ENCODE measurements around the gene PDS5B. TPM values are rescaled to one million over a fixed set of nuclear protein-coding genes. Genes with fewer than 3 reads are reported as not detected.
A peak's percentile ranks its signal among the peaks of the same experiment; 100 is the strongest.

Gene PDS5B
- total and polyA plus RNA-seq, 2 of the 8 experiments (the other 6 are each of a cell fraction or from before 2014, with no cell fraction given) = 5.5 to 54.6 TPM

DNA sequence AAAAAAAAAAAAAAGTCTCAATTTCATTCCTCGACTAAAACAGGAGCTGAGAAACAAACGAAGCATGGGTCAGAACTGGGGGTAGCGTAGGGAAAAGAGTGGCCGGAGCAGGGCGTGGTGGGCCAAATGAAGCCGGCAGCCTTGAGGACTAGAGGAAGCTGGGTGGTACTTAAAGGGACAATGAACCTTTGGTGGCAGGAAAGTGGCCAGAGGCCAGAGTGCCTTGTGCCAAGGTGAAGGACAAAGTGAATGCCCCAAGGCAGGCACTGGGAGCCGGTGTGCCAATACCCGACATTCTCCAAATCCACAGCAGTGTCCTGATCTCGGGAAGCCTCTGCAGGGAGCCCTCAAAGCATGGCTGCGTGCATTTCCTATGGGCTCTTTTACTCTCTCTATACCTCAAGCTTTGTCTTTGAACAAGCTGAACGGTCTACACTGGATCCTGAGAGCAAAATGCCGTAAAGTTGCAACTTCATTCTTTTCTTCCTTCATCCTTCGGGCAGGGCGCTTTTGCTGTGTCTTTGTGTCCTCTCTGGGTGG is 235.0 kb downstream of the PDS5B start:
- H2BK20ac ChIP-seq (ENCODE audit: low read length) = no peak overlapping the region
- H3K79me1 ChIP-seq (ENCODE audit: low read depth, low read length) = no peaks in the 10 kb centered on the region
- no peak overlapping the region for H3K23ac ChIP-seq (ENCODE audit: insufficient read length)
- H2AK5ac ChIP-seq (ENCODE audit: low read depth, low read length) = no peak overlapping the region
- H3K9ac ChIP-seq (replicated peaks in 1 of 4; ENCODE audit: extremely low read depth in 1 of 4, low read depth in 3 of 4, low read length in 3 of 4) = no peak overlapping the region
- peaks cover 0 to 5% (median 2%) of the 10 kb centered on the region in 4 experiments; a peak in 2 of 7 replicates for H3K4me1 ChIP-seq (replicated peaks in 1 of 4; ENCODE audit: control insufficient read depth in 3 of 4, insufficient read depth in 4 of 4, low read length in 3 of 4)
- no peak overlapping the region for H2BK120ac ChIP-seq (replicated peaks; ENCODE audit: low read depth, low read length)
- H4K91ac ChIP-seq (replicated peaks; ENCODE audit: insufficient read length, low read length) = no peak overlapping the region
- TF ChIP-seq JUN (IDR thresholded peaks at IDR 0.05; ENCODE audit: low read depth, low read length) = no peak
- TF ChIP-seq CEBPB (IDR thresholded peaks at IDR 0.05; ENCODE audit: low read depth, low read length) = no peak
- TF ChIP-seq, protein P1, sequence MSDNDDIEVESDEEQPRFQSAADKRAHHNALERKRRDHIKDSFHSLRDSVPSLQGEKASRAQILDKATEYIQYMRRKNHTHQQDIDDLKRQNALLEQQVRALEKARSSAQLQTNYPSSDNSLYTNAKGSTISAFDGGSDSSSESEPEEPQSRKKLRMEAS (IDR thresholded peaks at IDR 0.05) = no peak
- no peak for TF ChIP-seq KDM4A (IDR thresholded peaks at IDR 0.05; ENCODE audit: low read depth, low read length, severe bottlenecking)
- no peak for TF ChIP-seq NRF1 (IDR thresholded peaks at IDR 0.05; ENCODE audit: low read depth, low read length)
- no peak for TF ChIP-seq ASH2L (IDR thresholded peaks at IDR 0.05; ENCODE audit: low read length)
- TF ChIP-seq CREB1 (IDR thresholded peaks at IDR 0.05) = no peak
- H2BK5ac ChIP-seq (ENCODE audit: low read depth, low read length) = no peak overlapping the region
- H3K4me2 ChIP-seq (ENCODE audit: insufficient read depth in 1 of 2, low read depth in 2 of 2, low read length in 2 of 2) = no peak overlapping the region
- H3K79me2 ChIP-seq (ENCODE audit: control insufficient read depth in 1 of 2, insufficient read depth in 2 of 2, low read length in 2 of 2) = no peaks in the 10 kb centered on the region
- H3K56ac ChIP-seq (replicated peaks; ENCODE audit: insufficient read length, low read depth, low read length) = no peak overlapping the region
- H4K8ac ChIP-seq (ENCODE audit: extremely low read depth, insufficient read depth, low read length) = peak overlapping the region; percentile 7; the same call in 1 of the 2 replicates
- no peaks in the 10 kb centered on the region for H3K9me3 ChIP-seq (ENCODE audit: insufficient read depth in 2 of 2, low read depth in 1 of 2, low read length in 1 of 2)
- DNase-seq (ENCODE audit: low read depth in 1 of 2, low spot score in 2 of 2) = no peak
- H3K18ac ChIP-seq (ENCODE audit: extremely low read depth, low read length) = no peak overlapping the region
- POLR2A ChIA-PET (ENCODE audit: partially characterized antibody) = interaction anchor here (0.6 kb wide), 1 partner anchor 49 kb away, joined by 3 read pairs; no protein-coding TSS in a partner anchor
- H3K4me3 ChIP-seq (ENCODE audit: extremely low read depth in 1 of 4, insufficient read depth in 2 of 4, low read depth in 3 of 4, low read length in 4 of 4) = no peak overlapping the region
- 92% methylated on average over 14 of the region's 14 CpGs; no CpG with 5 or more reads in 1 of the 2 experiments for WGBS, 2 experiments (ENCODE audit: extremely low coverage in 1 of 2, insufficient coverage in 1 of 2, insufficient read length in 1 of 2, insufficient replicate concordance in 2 of 2, low coverage in 1 of 2, low lambda C conversion rate in 2 of 2, missing lambda C conversion rate in 1 of 2)
- no peaks in the 10 kb centered on the region for H3K27me3 ChIP-seq (replicated peaks in 1 of 4; ENCODE audit: control insufficient read depth in 3 of 4, extremely low read depth in 1 of 4, insufficient read depth in 3 of 4, low read length in 3 of 4)
- H3K14ac ChIP-seq (ENCODE audit: insufficient read length) = no peak overlapping the region
- H3K4ac ChIP-seq (replicated peaks; ENCODE audit: insufficient read length, low read depth, low read length) = no peak overlapping the region
- no peak for FAIRE-seq
- no peak overlapping the region for H2BK15ac ChIP-seq (ENCODE audit: low read length)
- no peak overlapping the region for H3K27ac ChIP-seq (ENCODE audit: low read depth, low read length)
- H3K36me3 ChIP-seq (ENCODE audit: control insufficient read depth in 2 of 4, insufficient read depth in 4 of 4, low read length in 3 of 4) = no peaks in the 10 kb centered on the region
- peak overlapping the region; percentile 69; the same call in 1 of the 2 replicates for H2AFZ ChIP-seq (ENCODE audit: low read length)
- H2BK12ac ChIP-seq (ENCODE audit: low read depth, low read length) = no peak overlapping the region
- peaks cover 2% of the 10 kb centered on the region; the same call in 1 of the 2 replicates for H3K23me2 ChIP-seq (ENCODE audit: low read depth, low read length)
- CTCF ChIA-PET (ENCODE audit: partially characterized antibody) = interaction anchor here (0.6 kb wide), 1 partner anchor 839 kb away, joined by 3 read pairs; no protein-coding TSS in a partner anchor
- peaks cover 0 to 2% of the 10 kb centered on the region in 2 experiments for H4K20me1 ChIP-seq (replicated peaks in 1 of 2; ENCODE audit: control insufficient read depth in 1 of 2, insufficient read depth in 2 of 2, low read length in 2 of 2)
- H4K5ac ChIP-seq (ENCODE audit: insufficient read length, low read depth, low read length) = no peak overlapping the region

All from H1 (cell line).